ENCODE measurements around the gene CHAMP1. TPM values are rescaled to one million over a fixed set of nuclear protein-coding genes. Genes with fewer than 3 reads are reported as not detected.

CHAMP1 gene
- 8.6 and 16.2 TPM in 2 replicates for total RNA-seq (2014; rRNA removed; shearing (Covaris generic))

GRCh38 chr13:114314074-114314912 is at the start of gene CHAMP1:
CHAMP1 (plus strand) TSS chr13:114314503; CDS start chr13:114323843, 9,340 bp downstream.
- peak; percentile 94 for DNase-seq (ENCODE audit: low read depth)

DNA sequence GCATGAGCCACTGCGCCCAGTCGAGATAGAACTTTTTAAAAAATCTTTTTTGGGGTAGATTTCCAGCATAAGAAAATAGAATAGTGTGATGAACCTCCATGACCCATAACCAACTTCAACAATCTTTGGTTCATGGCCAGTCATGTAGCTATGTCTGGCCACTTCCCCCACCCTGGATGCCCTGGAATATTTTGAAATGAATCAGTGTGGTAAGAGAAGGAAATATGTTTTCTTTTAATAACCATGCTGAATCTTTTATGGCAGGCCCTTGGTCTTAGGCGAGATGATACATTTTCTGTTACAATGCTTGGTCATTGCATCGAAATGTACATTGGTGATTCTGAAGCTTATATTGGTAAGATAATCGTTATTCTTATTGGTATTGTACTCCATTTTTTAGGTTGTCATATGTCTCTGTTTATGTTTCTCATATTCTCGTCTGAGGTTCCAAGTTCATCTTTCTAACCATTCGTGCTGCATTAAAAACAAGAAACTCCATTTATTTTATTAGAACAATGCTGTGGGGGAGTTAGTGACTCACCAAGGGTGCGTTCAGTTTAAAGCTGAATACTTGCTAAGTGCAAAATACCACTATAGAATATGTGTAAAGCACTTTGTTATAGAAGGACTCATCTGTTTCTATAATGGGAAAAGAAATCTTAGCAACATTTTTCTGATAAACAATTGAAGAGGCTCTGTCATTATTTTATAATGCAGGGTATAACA is 49.3 kb upstream of the CHAMP1 start:
- DNase-seq (ENCODE audit: low read depth): no peak

DNA sequence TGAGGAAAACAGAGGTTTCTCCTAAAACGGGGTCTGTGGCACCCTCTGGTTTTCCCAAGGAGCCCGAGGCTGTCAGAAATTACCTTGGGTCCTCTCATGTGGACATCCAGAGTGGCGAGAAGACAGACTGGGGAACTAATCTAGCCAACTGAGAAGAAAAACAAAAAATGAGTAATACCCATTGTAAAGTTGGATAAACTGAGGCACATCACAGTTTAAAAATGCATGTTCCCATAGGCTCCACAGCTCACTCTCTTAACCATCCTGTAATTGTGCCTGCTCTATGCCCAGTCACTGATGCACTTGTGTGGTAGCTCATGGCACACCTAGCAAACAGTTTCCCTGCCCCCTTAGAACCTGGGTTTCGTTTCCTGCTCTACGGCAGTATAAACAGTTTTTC is 48.1 kb upstream of the CHAMP1 start:
- DNase-seq (ENCODE audit: low read depth): no peak

DNA sequence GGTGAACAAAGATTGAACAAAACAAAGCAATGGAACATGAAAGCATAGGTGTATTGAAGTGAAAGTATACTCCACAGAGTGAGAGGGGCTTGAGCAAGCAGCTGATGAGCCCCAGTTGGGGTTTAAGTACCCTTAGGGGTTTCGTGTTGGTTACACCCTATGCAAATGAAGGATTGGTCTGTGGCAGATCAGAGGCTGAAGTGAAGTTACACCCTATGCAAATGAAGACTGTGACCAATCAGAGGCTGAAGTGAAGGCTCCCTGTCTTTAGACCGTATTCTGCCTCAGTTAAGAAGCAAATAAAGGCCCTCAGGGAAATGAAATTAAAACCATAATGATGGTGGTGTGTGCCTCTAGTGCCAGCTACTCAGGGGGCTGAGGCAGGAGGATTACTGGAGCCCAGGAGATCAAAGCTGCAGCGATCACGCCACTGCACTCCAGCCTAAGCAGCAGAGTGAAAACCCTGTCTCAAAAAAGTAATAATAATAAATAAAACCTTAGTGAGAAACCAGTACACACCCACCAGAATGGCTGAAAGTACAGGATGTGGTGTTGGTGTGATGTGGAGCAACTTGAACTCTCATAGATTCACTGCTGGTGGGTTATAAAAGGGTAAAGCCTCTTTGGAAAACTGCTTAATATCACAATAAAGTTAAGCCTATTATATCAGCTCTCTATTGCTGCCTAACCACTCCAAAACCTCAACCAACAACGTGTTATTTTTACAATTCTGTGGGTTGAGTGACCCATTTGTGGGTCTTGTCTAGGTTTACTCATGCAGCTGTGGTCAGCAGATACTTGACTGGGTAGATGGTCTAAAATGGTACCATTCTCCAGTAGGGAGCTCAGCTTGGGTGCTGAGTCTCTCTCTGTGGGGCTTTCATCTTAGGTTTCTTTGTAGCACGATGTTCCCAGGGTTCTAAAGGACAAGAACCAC is 45.7 kb upstream of the CHAMP1 start:
- DNase-seq (ENCODE audit: low read depth): no peak

DNA sequence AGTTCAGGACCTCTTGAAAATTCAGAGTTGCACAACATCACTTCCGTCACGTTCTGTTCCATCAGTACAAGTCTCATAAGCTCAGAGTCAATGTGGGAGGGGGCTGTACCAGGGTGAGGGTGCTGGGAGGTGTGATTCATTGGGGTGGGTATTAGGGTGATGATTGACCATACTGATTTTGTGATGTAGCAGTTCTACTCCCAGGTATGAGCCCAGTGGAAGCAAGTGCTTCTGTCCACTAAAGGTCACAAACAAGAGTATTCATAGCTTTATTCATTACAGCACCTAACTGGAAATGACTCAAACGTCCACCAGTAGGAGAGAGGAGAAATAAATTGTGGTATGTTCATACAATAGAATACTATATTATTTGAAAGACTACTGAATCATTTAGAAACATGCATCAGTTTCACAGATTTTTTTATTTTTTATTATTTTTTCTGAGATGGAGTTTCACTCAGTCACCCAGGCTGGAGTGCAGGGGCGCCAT is 45.0 kb upstream of the CHAMP1 start:
- DNase-seq (ENCODE audit: low read depth): no peak

DNA sequence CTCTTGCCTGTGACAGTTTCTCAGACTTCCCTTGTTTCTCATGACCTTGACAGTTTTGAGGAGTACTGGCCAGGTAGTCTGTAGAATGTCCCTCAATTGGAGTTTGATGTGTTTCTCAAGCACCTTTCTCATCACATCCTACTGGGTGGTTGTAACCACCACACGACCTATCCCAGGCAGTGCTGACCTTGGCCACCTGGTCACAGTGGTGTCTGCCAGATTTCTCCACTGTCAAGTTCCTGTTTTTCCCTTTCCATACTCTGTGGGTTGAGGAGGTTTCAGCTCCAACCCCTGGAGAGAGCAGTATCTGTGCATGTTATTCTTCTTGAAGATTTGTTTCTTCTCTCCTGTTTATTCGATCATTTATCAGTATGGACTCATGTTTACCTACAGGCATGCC is 41.3 kb upstream of the CHAMP1 start:
- no peak for DNase-seq (ENCODE audit: low read depth)

DNA sequence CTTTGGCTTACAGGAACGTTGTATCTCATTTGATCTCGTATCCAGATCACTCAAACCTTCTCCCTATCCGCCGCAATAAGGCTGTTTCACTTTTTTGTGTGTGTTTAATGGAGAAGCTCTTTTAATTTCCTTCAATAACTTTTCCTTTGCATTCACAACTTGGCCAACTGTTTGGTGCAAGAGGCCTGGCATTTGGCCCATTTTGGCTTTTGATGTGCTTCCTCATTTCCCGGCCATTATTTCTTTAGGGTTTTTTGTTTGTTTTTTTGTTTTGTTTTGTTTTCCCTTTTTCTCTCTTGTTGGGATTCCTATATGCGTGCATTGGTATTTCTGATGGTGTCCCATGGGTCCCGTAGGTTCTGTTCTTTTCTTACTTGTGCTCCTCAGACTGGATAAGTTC is 39.0 kb upstream of the CHAMP1 start:
- DNase-seq (ENCODE audit: low read depth): no peak

- no peak for DNase-seq (ENCODE audit: low read depth)
Measured at GRCh38 chr13:114279146-114279545, 35.2 kb upstream of the CHAMP1 start.

DNA sequence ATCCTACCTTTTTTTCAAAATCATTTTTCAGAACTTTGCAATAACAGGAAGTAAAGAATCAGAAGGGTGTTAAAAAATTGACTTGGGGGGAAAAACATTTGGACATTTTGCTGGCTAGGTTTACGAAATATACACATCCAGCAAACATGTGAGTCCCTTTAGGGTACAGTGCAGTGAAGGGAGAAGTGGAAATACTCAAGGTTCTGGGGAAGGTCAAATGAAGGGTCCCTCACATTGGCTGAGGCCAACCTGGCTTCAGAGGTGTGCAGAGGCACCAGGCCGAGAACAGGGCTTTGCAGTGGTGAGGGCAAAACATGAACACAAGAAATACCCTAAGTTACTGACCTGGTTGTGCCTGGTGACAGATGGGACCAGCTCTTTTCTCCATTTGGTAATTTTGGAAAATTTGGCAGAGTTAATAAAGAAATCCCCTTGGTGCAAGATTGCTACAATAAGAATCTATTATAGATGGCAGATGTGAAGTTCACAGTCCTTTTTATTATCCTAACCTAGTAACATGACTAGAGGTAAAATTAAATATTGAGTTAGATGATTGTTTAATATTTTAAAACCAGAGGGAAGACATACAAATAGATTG is 34.4 kb upstream of the CHAMP1 start:
- DNase-seq (ENCODE audit: low read depth): no peak

DNA sequence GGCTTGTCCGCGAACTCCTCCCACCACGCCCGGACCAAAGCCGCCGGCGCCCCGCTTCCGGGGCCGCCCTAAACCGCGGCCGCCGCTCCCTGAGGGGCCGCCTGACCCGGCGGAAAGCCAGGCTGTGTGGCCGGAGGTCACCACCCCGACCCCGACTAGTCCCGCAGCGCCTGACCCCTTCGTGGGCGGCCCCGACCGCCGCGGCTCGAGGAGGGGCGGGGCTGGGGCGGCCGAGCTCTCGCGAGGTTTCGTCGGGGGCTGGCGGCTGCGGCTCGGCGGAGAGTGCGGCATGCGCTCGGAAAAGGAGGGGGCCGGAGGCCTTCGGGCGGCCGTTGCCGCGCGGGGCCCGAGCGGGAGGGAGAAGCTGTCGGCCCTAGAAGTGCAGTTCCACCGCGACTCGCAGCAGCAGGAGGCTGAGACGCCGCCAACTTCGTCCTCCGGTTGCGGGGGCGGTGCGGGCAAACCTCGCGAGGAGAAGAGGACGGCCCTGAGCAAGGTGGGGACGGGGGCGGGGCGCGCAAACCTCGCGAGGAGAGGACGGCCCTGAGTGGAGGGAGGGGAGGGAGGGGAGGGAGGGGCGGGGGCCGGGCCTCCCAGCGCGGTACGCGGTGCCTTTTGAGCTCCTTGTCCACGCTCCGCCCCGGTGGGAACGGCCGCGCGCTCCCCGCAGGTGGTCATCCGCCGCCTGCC is 32.8 kb upstream of the CHAMP1 start, which contains the start of gene UPF3A:
TSS of gene UPF3A (plus strand) at position 251 of the 690 bp plus-strand sequence. CDS start at position 290, 39 bp downstream.
- DNase-seq (ENCODE audit: low read depth): peak; percentile 88

DNA sequence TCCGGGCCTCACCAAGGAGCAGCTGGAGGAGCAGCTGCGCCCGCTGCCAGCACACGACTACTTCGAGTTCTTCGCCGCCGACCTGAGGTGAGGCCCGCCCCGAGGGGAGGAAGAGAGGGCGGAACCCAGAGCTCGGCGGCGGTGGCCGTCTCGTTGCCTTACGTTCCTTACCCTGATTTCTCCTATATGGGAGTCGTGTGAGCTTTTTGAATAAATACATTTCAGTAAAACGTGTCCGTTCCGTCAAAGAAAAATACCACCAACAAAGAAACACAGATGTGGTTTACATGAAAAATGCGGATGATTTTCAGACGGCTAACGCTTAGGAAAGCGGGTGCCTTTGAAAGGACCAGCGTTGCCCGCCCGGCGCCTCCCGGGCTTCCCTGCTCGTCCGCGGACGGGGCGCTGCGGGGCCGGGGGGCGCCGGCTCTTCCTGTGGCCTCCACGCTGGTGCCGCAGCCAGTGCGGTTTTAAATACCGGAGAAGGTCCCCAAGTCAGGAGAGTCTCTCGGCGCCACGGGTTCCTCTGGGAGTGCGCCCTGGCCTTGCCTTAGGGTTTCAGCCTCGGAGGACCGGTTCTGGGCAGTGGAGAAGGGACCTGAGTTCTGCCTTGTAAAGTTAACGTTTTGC is 32.1 kb upstream of the CHAMP1 start:
- DNase-seq (ENCODE audit: low read depth): peak; percentile 74

GRCh38 chr13:114283576-114283975 is 30.7 kb upstream of the CHAMP1 start:
- no peak for DNase-seq (ENCODE audit: low read depth)

- DNase-seq (ENCODE audit: low read depth): no peak
Measured at GRCh38 chr13:114284680-114285079, 29.6 kb upstream of the CHAMP1 start.

DNA sequence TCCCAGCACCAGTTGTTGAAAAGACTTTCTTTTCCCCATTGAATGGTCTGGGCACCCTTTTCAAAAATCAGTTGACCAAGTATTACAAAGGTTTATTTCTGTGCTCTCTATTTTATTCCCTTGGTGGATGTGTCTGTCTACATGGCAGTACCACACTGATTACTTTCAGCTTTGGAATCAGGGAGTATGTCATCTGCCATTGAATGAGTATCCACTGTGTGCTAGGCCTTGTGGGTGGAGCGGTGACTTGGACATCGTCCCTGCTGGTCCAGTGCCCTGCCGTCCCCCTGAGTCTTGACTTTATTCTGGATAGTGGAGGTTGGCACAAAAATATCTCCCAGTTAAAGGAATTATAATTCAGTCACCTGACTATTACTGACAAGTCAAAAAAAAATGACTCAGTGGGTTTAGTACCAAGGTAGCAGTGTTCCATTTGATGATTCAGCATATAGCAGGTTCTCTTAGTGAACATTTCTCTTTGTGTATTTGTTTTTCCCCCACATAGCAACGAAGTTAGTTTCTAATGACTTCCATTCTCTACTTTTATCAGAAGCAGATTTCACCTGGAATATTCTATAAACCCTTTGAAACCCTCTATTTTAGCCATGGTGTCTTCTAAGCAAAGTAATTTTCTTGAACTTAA is 29.0 kb upstream of the CHAMP1 start:
- no peak for DNase-seq (ENCODE audit: low read depth)

DNA sequence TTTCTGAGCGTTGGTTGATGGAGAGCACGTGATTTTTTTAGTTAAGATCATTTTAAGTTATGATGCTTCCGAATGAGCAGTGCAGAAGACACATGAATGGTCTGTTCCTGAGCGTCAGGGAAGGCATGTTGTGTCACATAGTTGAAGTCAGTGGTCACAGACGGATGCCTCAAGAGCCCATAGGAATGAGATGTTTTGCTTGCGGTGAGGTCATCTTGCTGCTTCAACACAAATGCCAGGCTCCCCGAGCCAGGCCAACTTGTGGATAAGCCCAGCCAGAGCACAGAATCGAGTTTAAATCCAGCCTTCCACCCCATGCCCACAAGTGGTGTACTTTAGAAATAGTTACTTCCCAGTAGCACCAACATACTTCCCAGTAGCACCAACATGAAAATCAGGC is 27.5 kb upstream of the CHAMP1 start:
- DNase-seq (ENCODE audit: low read depth): no peak

DNA sequence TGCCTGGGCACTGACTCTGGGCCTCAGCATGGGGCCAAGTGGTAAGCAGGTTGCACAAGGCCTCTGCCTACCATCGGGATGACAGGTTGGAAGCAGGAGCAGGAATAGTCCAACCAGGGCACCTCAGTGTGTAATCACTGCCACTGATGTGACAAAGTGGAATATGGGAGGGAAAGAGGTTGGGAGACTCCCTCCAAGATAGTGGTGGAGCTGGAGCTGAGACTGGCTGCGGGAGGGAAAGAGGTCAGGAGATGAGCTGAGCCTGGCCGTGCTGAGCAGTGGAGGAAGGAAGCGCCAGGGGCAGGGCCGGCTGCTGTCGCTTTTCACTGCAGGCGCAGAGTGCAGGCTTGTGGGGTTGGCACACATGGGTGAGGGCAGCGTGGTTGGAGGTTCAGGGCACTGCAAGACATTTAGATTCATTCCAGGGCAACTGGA is 26.1 kb upstream of the CHAMP1 start:
- DNase-seq (ENCODE audit: low read depth): no peak

- no peak for DNase-seq (ENCODE audit: low read depth)
Measured at GRCh38 chr13:114296448-114296847, 17.9 kb upstream of the CHAMP1 start.

- DNase-seq (ENCODE audit: low read depth): no peak
Measured at GRCh38 chr13:114296902-114297301, 17.4 kb upstream of the CHAMP1 start.

GRCh38 chr13:114298866-114299265 is 15.4 kb upstream of the CHAMP1 start:
- DNase-seq (ENCODE audit: low read depth): no peak

Data from RPMI7951 (cell line).